HEK293 (cell line): ENCODE data around the gene ZDHHC11.

Experiments
- CTCF ChIA-PET: fragments of 350-600 bp; formaldehyde crosslinking; extraction: SDS; loops from one replicate; lab custom pipeline; 2021; ENCODE audit warnings: antibody characterized with exemption; lab: Yijun Ruan, JAX
- POLR2A ChIA-PET: fragments of 300-600 bp; formaldehyde crosslinking; extraction: SDS; loops from one replicate; lab custom pipeline; 2020; ENCODE audit warnings: antibody characterized with exemption, inconsistent platforms; lab: Yijun Ruan, JAX
- H3K27ac ChIP-seq: fragments of 200-500 bp; sonication (Bioruptor generic); 2 replicates; pipeline ENCODE4 v1.5.1; 2014; ENCODE audit warnings: low read depth, low read length, control low read depth, inconsistent platforms; ENCODE audit errors: extremely low read depth
- H3K36me3 ChIP-seq, 2 experiments: fragments of 200-500 bp in 1 of 2; sonication (Bioruptor generic) in 1 of 2; 1 replicate in 1 of 2; 2 replicates in 1 of 2; pipeline ENCODE4 v1.5.1; 2014 to 2017; ENCODE audit warnings: inconsistent platforms in 2 of 2, low read length in 2 of 2; ENCODE audit not compliant: control insufficient read depth in 2 of 2, insufficient read depth in 1 of 2
- H3K4me1 ChIP-seq: fragments of 200-500 bp; sonication (Bioruptor generic); 2 replicates; pipeline ENCODE4 v1.5.1; 2014; ENCODE audit warnings: mild to moderate bottlenecking, low read length, inconsistent platforms; ENCODE audit not compliant: control insufficient read depth, insufficient read depth
- H3K4me3 ChIP-seq: 2 replicates; pipeline ENCODE4 v1.5.1; 2011; ENCODE audit warnings: low read depth, mild to moderate bottlenecking, control low read depth, low read length, moderate library complexity
- H3K9me3 ChIP-seq: fragments of 200-500 bp; sonication (Bioruptor generic); 2 replicates; pipeline ENCODE4 v1.5.1; 2014; ENCODE audit warnings: low read depth, low read length, inconsistent platforms; ENCODE audit not compliant: control insufficient read depth, insufficient read depth
- GFI1B ChIP-seq: fragments of 450-650 bp; formaldehyde crosslinking; IDR thresholded peaks from 2 replicates; pipeline ENCODE4 v1.5.1; 2016; ENCODE audit warnings: missing biosample characterization, missing genetic modification characterization
- KLF16 ChIP-seq: fragments of 450-650 bp; formaldehyde crosslinking; IDR thresholded peaks from 2 replicates; pipeline ENCODE4 v1.5.1; 2017; ENCODE audit warnings: missing biosample characterization, missing genetic modification characterization
- OVOL3 ChIP-seq: fragments of 450-650 bp; formaldehyde crosslinking; IDR thresholded peaks from 2 replicates; pipeline ENCODE4 v1.5.1; 2016; ENCODE audit warnings: missing biosample characterization, missing genetic modification characterization
- PRDM1 ChIP-seq: fragments of 450-650 bp; formaldehyde crosslinking; IDR thresholded peaks from 2 replicates; pipeline ENCODE4; 2016; ENCODE audit warnings: missing biosample characterization, missing genetic modification characterization
- REPIN1 ChIP-seq: fragments of 450-650 bp; formaldehyde crosslinking; IDR thresholded peaks from 2 replicates; pipeline ENCODE4 v1.5.1; 2017; ENCODE audit warnings: missing biosample characterization, missing genetic modification characterization, low read depth
- YY1 ChIP-seq: fragments of 450-650 bp; formaldehyde crosslinking; IDR thresholded peaks from 2 replicates; pipeline ENCODE4 v1.5.1; 2018; ENCODE audit warnings: missing biosample characterization, missing genetic modification characterization
- ZNF133 ChIP-seq: fragments of 450-650 bp; formaldehyde crosslinking; IDR thresholded peaks from 2 replicates; pipeline ENCODE4 v1.5.1; 2016; ENCODE audit warnings: missing biosample characterization, missing genetic modification characterization
- ZNF19 ChIP-seq: fragments of 450-650 bp; formaldehyde crosslinking; IDR thresholded peaks from 2 replicates; pipeline ENCODE4; 2016; ENCODE audit warnings: missing biosample characterization, missing genetic modification characterization, low read depth
- ZNF266 ChIP-seq: fragments of 450-650 bp; formaldehyde crosslinking; IDR thresholded peaks from 2 replicates; pipeline ENCODE4 v1.5.1; 2016; ENCODE audit warnings: missing biosample characterization, missing genetic modification characterization, low read depth
- ZNF404 ChIP-seq: fragments of 450-650 bp; formaldehyde crosslinking; IDR thresholded peaks from 2 replicates; pipeline ENCODE4 v1.5.1; 2017; ENCODE audit warnings: missing biosample characterization, missing genetic modification characterization
- ZNF501 ChIP-seq: fragments of 450-650 bp; formaldehyde crosslinking; IDR thresholded peaks from 2 replicates; pipeline ENCODE4 v1.5.1; 2016; ENCODE audit warnings: missing biosample characterization, missing genetic modification characterization
- ZNF555 ChIP-seq: fragments of 450-650 bp; formaldehyde crosslinking; conservative IDR thresholded peaks from 2 replicates; pipeline ENCODE4 v1.5.1; 2017; ENCODE audit warnings: missing biosample characterization, mild to moderate bottlenecking, missing genetic modification characterization, inconsistent platforms
- ZNF571 ChIP-seq: fragments of 450-650 bp; formaldehyde crosslinking; IDR thresholded peaks from 2 replicates; pipeline ENCODE4 v1.5.0; 2017; ENCODE audit warnings: missing biosample characterization, missing genetic modification characterization
- ZNF658 ChIP-seq: fragments of 450-650 bp; formaldehyde crosslinking; IDR thresholded peaks from 2 replicates; pipeline ENCODE4; 2016; ENCODE audit warnings: missing biosample characterization, missing genetic modification characterization
- ZSCAN16 ChIP-seq: fragments of 450-650 bp; formaldehyde crosslinking; IDR thresholded peaks from 2 replicates; pipeline ENCODE4 v1.5.1; 2016; ENCODE audit warnings: missing biosample characterization, missing genetic modification characterization
- ZXDB ChIP-seq: fragments of 450-650 bp; formaldehyde crosslinking; IDR thresholded peaks from 2 replicates; pipeline ENCODE4 v1.5.1; 2016; ENCODE audit warnings: missing biosample characterization, missing genetic modification characterization
- TF ChIP-seq, protein P1 (sequence below): fragments of 450-650 bp; formaldehyde crosslinking; IDR thresholded peaks from 2 replicates; pipeline ENCODE4 v1.5.1; 2016; ENCODE audit warnings: missing biosample characterization, missing genetic modification characterization, borderline replicate concordance
- TF ChIP-seq, protein P2 (sequence below): fragments of 450-650 bp; formaldehyde crosslinking; IDR thresholded peaks from 2 replicates; pipeline ENCODE4 v1.5.1; 2016; ENCODE audit warnings: missing biosample characterization, missing genetic modification characterization
- TF ChIP-seq, protein P3 (sequence below): fragments of 450-650 bp; formaldehyde crosslinking; IDR thresholded peaks from 2 replicates; pipeline ENCODE4 v1.5.1; 2017; ENCODE audit warnings: missing biosample characterization, mild to moderate bottlenecking, missing genetic modification characterization, moderate library complexity
- TF ChIP-seq, protein P4 (sequence below): fragments of 450-650 bp; formaldehyde crosslinking; IDR thresholded peaks from 2 replicates; pipeline ENCODE4 v1.5.1; 2016; ENCODE audit warnings: missing biosample characterization, missing genetic modification characterization
- TF ChIP-seq, protein P5 (sequence below): fragments of 450-650 bp; formaldehyde crosslinking; IDR thresholded peaks from 2 replicates; pipeline ENCODE4 v1.5.1; 2016; ENCODE audit warnings: missing biosample characterization, missing genetic modification characterization

ZDHHC11 gene

DNA sequence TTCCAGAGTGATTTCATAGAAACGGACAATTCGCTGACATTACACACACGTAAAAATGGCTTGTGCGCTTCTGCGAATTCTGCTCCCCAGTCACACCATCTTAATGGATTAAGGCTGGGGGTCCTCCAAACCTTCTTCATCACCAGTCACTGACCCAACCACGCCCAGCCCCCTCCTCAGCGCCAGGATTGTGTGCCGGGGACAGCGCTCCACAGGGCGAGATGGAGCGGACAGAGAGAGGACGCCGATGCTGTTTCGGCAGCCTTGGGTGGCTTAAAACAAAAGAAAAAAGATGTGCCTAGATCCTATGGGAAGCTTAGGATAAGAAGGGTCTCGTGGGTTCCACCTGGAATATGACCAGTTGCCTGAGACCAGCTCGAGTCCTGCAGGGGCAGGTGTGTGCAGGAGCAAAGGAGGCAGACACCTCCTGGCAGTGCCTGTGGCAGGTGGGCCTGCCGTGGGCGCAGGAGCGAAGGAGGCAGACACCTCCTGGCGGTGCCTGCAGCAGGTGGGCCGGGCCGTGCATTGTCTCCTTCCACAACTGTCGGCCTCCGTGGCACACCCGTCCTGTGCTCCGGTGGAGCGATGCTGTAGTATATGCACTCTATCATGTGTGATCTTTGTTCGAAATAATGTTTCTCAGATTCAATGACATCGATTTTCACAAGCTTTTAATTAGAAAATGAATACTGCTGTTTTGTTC, 21.0 kb upstream of the ZDHHC11 start (continued):
- TF ChIP-seq, protein P1, sequence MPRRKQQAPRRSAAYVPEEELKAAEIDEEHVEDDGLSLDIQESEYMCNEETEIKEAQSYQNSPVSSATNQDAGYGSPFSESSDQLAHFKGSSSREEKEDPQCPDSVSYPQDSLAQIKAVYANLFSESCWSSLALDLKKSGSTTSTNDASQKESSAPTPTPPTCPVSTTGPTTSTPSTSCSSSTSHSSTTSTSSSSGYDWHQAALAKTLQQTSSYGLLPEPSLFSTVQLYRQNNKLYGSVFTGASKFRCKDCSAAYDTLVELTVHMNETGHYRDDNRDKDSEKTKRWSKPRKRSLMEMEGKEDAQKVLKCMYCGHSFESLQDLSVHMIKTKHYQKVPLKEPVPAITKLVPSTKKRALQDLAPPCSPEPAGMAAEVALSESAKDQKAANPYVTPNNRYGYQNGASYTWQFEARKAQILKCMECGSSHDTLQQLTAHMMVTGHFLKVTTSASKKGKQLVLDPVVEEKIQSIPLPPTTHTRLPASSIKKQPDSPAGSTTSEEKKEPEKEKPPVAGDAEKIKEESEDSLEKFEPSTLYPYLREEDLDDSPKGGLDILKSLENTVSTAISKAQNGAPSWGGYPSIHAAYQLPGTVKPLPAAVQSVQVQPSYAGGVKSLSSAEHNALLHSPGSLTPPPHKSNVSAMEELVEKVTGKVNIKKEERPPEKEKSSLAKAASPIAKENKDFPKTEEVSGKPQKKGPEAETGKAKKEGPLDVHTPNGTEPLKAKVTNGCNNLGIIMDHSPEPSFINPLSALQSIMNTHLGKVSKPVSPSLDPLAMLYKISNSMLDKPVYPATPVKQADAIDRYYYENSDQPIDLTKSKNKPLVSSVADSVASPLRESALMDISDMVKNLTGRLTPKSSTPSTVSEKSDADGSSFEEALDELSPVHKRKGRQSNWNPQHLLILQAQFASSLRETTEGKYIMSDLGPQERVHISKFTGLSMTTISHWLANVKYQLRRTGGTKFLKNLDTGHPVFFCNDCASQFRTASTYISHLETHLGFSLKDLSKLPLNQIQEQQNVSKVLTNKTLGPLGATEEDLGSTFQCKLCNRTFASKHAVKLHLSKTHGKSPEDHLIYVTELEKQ (tag by site-specific recombination): no peak
- TF ChIP-seq, protein P2, sequence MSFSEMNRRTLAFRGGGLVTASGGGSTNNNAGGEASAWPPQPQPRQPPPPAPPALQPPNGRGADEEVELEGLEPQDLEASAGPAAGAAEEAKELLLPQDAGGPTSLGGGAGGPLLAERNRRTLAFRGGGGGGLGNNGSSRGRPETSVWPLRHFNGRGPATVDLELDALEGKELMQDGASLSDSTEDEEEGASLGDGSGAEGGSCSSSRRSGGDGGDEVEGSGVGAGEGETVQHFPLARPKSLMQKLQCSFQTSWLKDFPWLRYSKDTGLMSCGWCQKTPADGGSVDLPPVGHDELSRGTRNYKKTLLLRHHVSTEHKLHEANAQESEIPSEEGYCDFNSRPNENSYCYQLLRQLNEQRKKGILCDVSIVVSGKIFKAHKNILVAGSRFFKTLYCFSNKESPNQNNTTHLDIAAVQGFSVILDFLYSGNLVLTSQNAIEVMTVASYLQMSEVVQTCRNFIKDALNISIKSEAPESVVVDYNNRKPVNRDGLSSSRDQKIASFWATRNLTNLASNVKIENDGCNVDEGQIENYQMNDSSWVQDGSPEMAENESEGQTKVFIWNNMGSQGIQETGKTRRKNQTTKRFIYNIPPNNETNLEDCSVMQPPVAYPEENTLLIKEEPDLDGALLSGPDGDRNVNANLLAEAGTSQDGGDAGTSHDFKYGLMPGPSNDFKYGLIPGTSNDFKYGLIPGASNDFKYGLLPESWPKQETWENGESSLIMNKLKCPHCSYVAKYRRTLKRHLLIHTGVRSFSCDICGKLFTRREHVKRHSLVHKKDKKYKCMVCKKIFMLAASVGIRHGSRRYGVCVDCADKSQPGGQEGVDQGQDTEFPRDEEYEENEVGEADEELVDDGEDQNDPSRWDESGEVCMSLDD (tag by site-specific recombination): no peak
- no peak for TF ChIP-seq ZXDB (tag by site-specific recombination)
- TF ChIP-seq ZNF133 (tag by site-specific recombination): no peak
- no peak for TF ChIP-seq KLF16 (tag by site-specific recombination)
- TF ChIP-seq ZNF658 (tag by site-specific recombination): no peak
- TF ChIP-seq, protein P3, sequence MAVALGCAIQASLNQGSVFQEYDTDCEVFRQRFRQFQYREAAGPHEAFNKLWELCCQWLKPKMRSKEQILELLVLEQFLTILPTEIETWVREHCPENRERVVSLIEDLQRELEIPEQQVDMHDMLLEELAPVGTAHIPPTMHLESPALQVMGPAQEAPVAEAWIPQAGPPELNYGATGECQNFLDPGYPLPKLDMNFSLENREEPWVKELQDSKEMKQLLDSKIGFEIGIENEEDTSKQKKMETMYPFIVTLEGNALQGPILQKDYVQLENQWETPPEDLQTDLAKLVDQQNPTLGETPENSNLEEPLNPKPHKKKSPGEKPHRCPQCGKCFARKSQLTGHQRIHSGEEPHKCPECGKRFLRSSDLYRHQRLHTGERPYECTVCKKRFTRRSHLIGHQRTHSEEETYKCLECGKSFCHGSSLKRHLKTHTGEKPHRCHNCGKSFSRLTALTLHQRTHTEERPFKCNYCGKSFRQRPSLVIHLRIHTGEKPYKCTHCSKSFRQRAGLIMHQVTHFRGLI (tag by site-specific recombination): no peak

DNA sequence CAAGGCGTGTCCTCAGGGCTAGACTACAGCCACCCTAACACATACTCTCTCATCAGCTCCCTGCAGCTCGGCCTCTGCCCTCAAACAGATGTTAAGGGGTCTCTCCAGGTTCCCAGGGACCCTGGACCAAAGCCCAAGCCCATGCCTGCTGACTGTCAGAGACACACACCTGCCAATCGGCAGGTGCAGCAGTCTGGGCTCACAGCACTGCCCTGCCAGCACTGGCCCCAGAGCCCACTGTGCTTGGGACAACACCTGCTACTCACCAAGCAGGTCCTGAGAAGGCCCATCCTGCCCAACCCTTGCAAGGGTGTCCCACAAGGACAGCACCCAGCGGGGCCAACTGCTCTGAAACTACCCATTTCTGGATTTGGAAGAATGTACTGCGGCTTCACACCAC, 20.2 kb upstream of the ZDHHC11 start:
- no peak overlapping the region for H3K4me3 ChIP-seq
- H3K9me3 ChIP-seq: no peaks in the 10 kb centered on the region
- no peak overlapping the region for H3K27ac ChIP-seq
- peaks cover 62 to 100% of the 10 kb centered on the region in 2 experiments for H3K36me3 ChIP-seq
- no peaks in the 10 kb centered on the region for H3K4me1 ChIP-seq
- ChIA-PET CTCF (no interaction called here), POLR2A (no interaction called here)
- TF ChIP-seq, protein P4, sequence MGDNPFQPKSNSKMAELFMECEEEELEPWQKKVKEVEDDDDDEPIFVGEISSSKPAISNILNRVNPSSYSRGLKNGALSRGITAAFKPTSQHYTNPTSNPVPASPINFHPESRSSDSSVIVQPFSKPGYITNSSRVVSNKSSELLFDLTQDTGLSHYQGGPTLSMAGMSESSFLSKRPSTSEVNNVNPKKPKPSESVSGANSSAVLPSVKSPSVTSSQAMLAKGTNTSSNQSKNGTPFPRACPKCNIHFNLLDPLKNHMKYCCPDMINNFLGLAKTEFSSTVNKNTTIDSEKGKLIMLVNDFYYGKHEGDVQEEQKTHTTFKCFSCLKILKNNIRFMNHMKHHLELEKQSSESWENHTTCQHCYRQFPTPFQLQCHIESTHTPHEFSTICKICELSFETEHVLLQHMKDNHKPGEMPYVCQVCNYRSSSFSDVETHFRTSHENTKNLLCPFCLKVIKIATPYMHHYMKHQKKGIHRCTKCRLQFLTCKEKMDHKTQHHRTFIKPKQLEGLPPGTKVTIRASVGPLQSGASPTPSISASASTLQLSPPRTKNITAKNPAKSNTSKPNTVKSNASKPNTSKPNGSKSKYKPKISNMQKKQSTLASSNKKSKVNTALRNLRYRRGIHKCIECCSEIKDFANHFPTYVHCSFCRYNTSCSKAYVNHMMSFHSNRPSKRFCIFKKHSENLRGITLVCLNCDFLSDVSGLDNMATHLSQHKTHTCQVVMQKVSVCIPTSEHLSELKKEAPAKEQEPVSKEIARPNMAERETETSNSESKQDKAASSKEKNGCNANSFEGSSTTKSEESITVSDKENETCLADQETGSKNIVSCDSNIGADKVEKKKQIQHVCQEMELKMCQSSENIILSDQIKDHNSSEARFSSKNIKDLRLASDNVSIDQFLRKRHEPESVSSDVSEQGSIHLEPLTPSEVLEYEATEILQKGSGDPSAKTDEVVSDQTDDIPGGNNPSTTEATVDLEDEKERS (tag by site-specific recombination): no peak
- TF ChIP-seq PRDM1: no peak
- TF ChIP-seq, protein P5, sequence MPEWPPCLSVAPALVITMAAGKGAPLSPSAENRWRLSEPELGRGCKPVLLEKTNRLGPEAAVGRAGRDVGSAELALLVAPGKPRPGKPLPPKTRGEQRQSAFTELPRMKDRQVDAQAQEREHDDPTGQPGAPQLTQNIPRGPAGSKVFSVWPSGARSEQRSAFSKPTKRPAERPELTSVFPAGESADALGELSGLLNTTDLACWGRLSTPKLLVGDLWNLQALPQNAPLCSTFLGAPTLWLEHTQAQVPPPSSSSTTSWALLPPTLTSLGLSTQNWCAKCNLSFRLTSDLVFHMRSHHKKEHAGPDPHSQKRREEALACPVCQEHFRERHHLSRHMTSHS (tag by site-specific recombination): no peak
- TF ChIP-seq ZNF266 (tag by site-specific recombination): no peak
- TF ChIP-seq ZNF404: no peak
- TF ChIP-seq, protein P1 (tag by site-specific recombination): no peak
- no peak for TF ChIP-seq ZNF555
- no peak for TF ChIP-seq REPIN1
- no peak for TF ChIP-seq ZNF501 (tag by site-specific recombination)
- no peak for TF ChIP-seq GFI1B (tag by site-specific recombination)
- no peak for TF ChIP-seq ZNF19 (tag by site-specific recombination)
- TF ChIP-seq ZSCAN16 (tag by site-specific recombination): no peak
- TF ChIP-seq YY1: no peak
- no peak for TF ChIP-seq OVOL3 (tag by site-specific recombination)
- TF ChIP-seq ZNF571 (tag by site-specific recombination): no peak
